CD4-positive, alpha-beta T cell (primary cell): ENCODE measurements around the gene PIGL. TPM values are rescaled to one million over a fixed set of nuclear protein-coding genes. Genes with fewer than 3 reads are reported as not detected.

ENCODE experiments used
- ATAC-seq: fragments of 200-7000 bp; cut with Tn5 transposase; one replicate; pipeline ENCODE4 v1.10.0; 2022; ENCODE audit warnings: mild to moderate bottlenecking; ENCODE audit not compliant: poor library complexity
- CTCF ChIA-PET: fragments of 350-600 bp; sonication (Branson Sonifier 250); formaldehyde crosslinking; loops from one replicate; lab custom pipeline; 2021; ENCODE audit warnings: antibody characterized with exemption, inconsistent platforms; lab: Charles Lee
- POLR2A ChIA-PET: fragments of 350-600 bp; sonication (Branson Sonifier 250); formaldehyde crosslinking; loops from one replicate; lab custom pipeline; 2021; ENCODE audit warnings: antibody characterized with exemption, inconsistent platforms; lab: Charles Lee
- DNase-seq, 14 experiments: peaks; one replicate each; pipeline ENCODE4 v3.0.0-alpha.2; 2013 to 2020; ENCODE audit warnings: mixed read lengths in 2 of 14
- H3K27ac ChIP-seq, 2 donors: one replicate each; pipeline versions ENCODE4 v1.5.1 to v1.7.0; 2013; ENCODE audit warnings: low read length in 2 of 2, low read depth in 1 of 2, mild to moderate bottlenecking in 1 of 2
- H3K27me3 ChIP-seq, 2 experiments: 1 replicate in 1 of 2; 2 replicates in 1 of 2; pipeline versions ENCODE4 v1.6.1 to v1.7.0; 2013; ENCODE audit warnings: low read length in 2 of 2, control low read depth in 1 of 2, mild to moderate bottlenecking in 1 of 2, moderate library complexity in 1 of 2; ENCODE audit not compliant: insufficient read depth in 2 of 2, control insufficient read depth in 1 of 2
- H3K36me3 ChIP-seq: one replicate; pipeline ENCODE4 v1.6.1; 2013; ENCODE audit warnings: low read length, control low read depth; ENCODE audit not compliant: insufficient read depth
- H3K4me1 ChIP-seq: one replicate; pipeline ENCODE4 v1.6.1; 2013; ENCODE audit warnings: low read length, control low read depth; ENCODE audit not compliant: insufficient read depth
- H3K4me3 ChIP-seq: one replicate; pipeline ENCODE4 v1.5.1; 2013; ENCODE audit warnings: mild to moderate bottlenecking, low read length, moderate library complexity
- H3K9me3 ChIP-seq, 2 experiments: 1 replicate in 1 of 2; 2 replicates in 1 of 2; pipeline versions ENCODE4 v1.6.1 to v1.7.0; 2013; ENCODE audit warnings: low read length in 2 of 2, mild to moderate bottlenecking in 2 of 2, control low read depth in 1 of 2, moderate library complexity in 1 of 2; ENCODE audit not compliant: control insufficient read depth in 1 of 2, insufficient read depth in 1 of 2
- H3K27ac Mint-ChIP-seq: one replicate; pipeline ENCODE4 v1.8.0; 2020; ENCODE audit warnings: mixed read lengths
- H3K27me3 Mint-ChIP-seq: one replicate; pipeline ENCODE4 v1.8.0; 2021; ENCODE audit warnings: mixed read lengths
- H3K36me3 Mint-ChIP-seq: one replicate; pipeline ENCODE4 v1.8.0; 2021; ENCODE audit warnings: low read depth, mixed read lengths
- H3K4me1 Mint-ChIP-seq: one replicate; pipeline ENCODE4 v1.8.0; 2021; ENCODE audit warnings: low read depth, mixed read lengths
- H3K4me3 Mint-ChIP-seq: one replicate; pipeline ENCODE4 v1.8.0; 2020; ENCODE audit warnings: mild to moderate bottlenecking, mixed read lengths
- H3K9me3 Mint-ChIP-seq: one replicate; pipeline ENCODE4 v1.8.0; 2020; ENCODE audit warnings: mixed read lengths
- CTCF ChIP-seq: fragments of 200-600 bp; IDR thresholded peaks from one replicate; pipeline ENCODE4 v1.8.0; 2022; ENCODE audit warnings: antibody characterized with exemption, mild to moderate bottlenecking
- intact Hi-C, 2 experiments: fragments of 100-400 bp; cut with DNase I in 1 of 2; cut with micrococcal nuclease in 1 of 2; formaldehyde crosslinking; loops; one replicate each; pipeline versions ENCODE4 v1.15.1 to v1.9.0; 2023 to 2025; cut with DNase I, micrococcal nuclease
- total RNA-seq, 174 experiments: library from RNA in 2 of 174; stranded (reverse) in 2 of 174; gene quantifications; one replicate each; pipeline ENCODE4 v1.2.3 and lab custom pipeline; 2021 to 2026

Gene PIGL
- total RNA-seq, 2 experiments from 2014 or later, result 48.4 to 49.0 TPM

GRCh38 chr17:16285646-16286008, 68.6 kb downstream of the PIGL start:
- Mint-ChIP-seq H3K36me3 (peaks cover 6% of the 10 kb centered on the region), H3K9me3 (no peaks in the 10 kb centered on the region), H3K27me3 (no peaks in the 10 kb centered on the region), H3K4me1 (peaks cover 62% of the 10 kb centered on the region), H3K27ac (peak overlapping the region; percentile 100), H3K4me3 (peak overlapping the region; percentile 85)
- intact Hi-C loops, result loop anchor here (1.0 to 5.0 kb wide), 2 partner anchors 68 to 153 kb away; partner anchors contain the start of genes NCOR1 (in 2 of the 2) and PIGL (in 2 of the 2)
- H3K27ac ChIP-seq, result peak overlapping the region; percentile 79 to 81
- H3K4me1 ChIP-seq, result peaks cover 54% of the 10 kb centered on the region
- ChIA-PET CTCF (interaction anchor here (0.6 to 2.2 kb wide), 11 partner anchors 10 to 153 kb away, joined by 3 to 11 read pairs (median 4); partner anchors contain the start of genes CENPV and NCOR1), POLR2A (interaction anchor here (0.6 to 3.0 kb wide), 12 partner anchors 12 to 153 kb away, joined by 3 to 22 read pairs (median 5); partner anchors contain the start of genes CENPV, NCOR1, PIGL and TRPV2)
- H3K9me3 ChIP-seq, result no peaks in the 10 kb centered on the region
- H3K4me3 ChIP-seq, result peak overlapping the region; percentile 11
- peak; percentile 35 for TF ChIP-seq CTCF
- H3K36me3 ChIP-seq, result no peaks in the 10 kb centered on the region
- H3K27me3 ChIP-seq, result no peaks in the 10 kb centered on the region
- ATAC-seq, result no peak
- no peak for DNase-seq

GRCh38 chr17:16286009-16286946, 69.3 kb downstream of the PIGL start:
- Mint-ChIP-seq H3K4me1 (peaks cover 61% of the 10 kb centered on the region), H3K9me3 (no peaks in the 10 kb centered on the region), H3K36me3 (peaks cover 5% of the 10 kb centered on the region), H3K4me3 (peak overlapping the region; percentile 85), H3K27ac (peak overlapping the region; percentile 100), H3K27me3 (no peaks in the 10 kb centered on the region)
- peak overlapping the region; percentile 79 to 81 for H3K27ac ChIP-seq
- H3K4me1 ChIP-seq, result peaks cover 54% of the 10 kb centered on the region
- POLR2A ChIA-PET, result interaction anchor here (0.6 to 3.0 kb wide), 15 partner anchors 10 to 249 kb away, joined by 3 to 22 read pairs (median 4); partner anchors contain the start of genes CENPV, NCOR1, PIGL and TRPV2
- H3K4me3 ChIP-seq, result peak overlapping the region; percentile 11
- no peaks in the 10 kb centered on the region for H3K27me3 ChIP-seq
- DNase-seq, result peak; percentile 53 to 93 (median 68)
- H3K9me3 ChIP-seq, result no peaks in the 10 kb centered on the region
- no peaks in the 10 kb centered on the region for H3K36me3 ChIP-seq
- CTCF ChIA-PET, result interaction anchor here (0.6 to 2.2 kb wide), 13 partner anchors 10 to 152 kb away, joined by 3 to 11 read pairs (median 4); partner anchors contain the start of genes CENPV and NCOR1
- peak; percentile 7 for TF ChIP-seq CTCF
- intact Hi-C loops, result loop anchor here (1.0 to 5.0 kb wide), 2 partner anchors 69 to 152 kb away; partner anchors contain the start of genes NCOR1 (in 2 of the 2) and PIGL (in 2 of the 2)
- ATAC-seq, result peak; percentile 93

- no peaks in the 10 kb centered on the region for H3K36me3 ChIP-seq
- no peak overlapping the region for H3K4me3 ChIP-seq
- H3K27ac Mint-ChIP-seq, result peak overlapping the region; percentile 100
- peaks cover 5% of the 10 kb centered on the region for H3K36me3 Mint-ChIP-seq
- H3K4me3 Mint-ChIP-seq, result peak overlapping the region; percentile 85
- intact Hi-C loops, result loop anchor here (1.0 to 5.0 kb wide), 2 partner anchors 70 to 151 kb away; partner anchors contain the start of genes NCOR1 (in 2 of the 2) and PIGL (in 2 of the 2)
- CTCF ChIA-PET, result interaction anchor here (1.1 to 2.2 kb wide), 5 partner anchors 13 to 129 kb away, joined by 3 to 8 read pairs (median 4); partner anchors contain the start of gene NCOR1
- no peaks in the 10 kb centered on the region for H3K27me3 ChIP-seq
- DNase-seq, result peak in 2 of 14 experiments; percentile 14 to 22
- POLR2A ChIA-PET, result interaction anchor here (1.1 to 3.0 kb wide), 5 partner anchors 19 to 249 kb away, joined by 3 to 22 read pairs (median 7); partner anchors contain the start of genes CENPV, NCOR1 and PIGL
- H3K27ac ChIP-seq, result peak overlapping the region; percentile 79 to 81
- TF ChIP-seq CTCF, result no peak
- H3K27me3 Mint-ChIP-seq, result no peaks in the 10 kb centered on the region
- H3K4me1 ChIP-seq, result peaks cover 54% of the 10 kb centered on the region
- H3K9me3 ChIP-seq, result no peaks in the 10 kb centered on the region
- no peaks in the 10 kb centered on the region for H3K9me3 Mint-ChIP-seq
- no peak for ATAC-seq
- H3K4me1 Mint-ChIP-seq, result peaks cover 53% of the 10 kb centered on the region
Observed at GRCh38 chr17:16286947-16287562, 70.0 kb downstream of the PIGL start.
